Pancreas (tissue), 10 donors: ENCODE measurements around the gene SAYSD1. TPM values are rescaled to one million over a fixed set of nuclear protein-coding genes. Genes with fewer than 3 reads are reported as not detected.

Experiments used
- ATAC-seq, 4 donors: fragments of 200-7000 bp; cut with Tn5 transposase; one replicate each; pipeline versions ENCODE4 v1.8.0 to v1.9.1; 2020; ENCODE audit warnings: mild to moderate bottlenecking in 4 of 4, moderate library complexity in 4 of 4
- DNase-seq, 6 donors: peaks; one replicate each; pipeline ENCODE4 v3.0.0-alpha.2; 2020
- FAIRE-seq: peaks from 2 replicates; lab custom pipeline; 2012; peaks lifted over from hg19 to GRCh38; lab: Jason Lieb, UNC
- H3K27ac ChIP-seq, 4 donors: fragments of 200-600 bp; sonication (generic); 1 replicate in 3 of 4; 2 replicates in 1 of 4; pipeline versions ENCODE4 v1.5.0 to v1.8.0; 2020
- H3K27me3 ChIP-seq, 4 donors: fragments of 200-600 bp; one replicate each; pipeline ENCODE4 v1.8.0; 2021
- H3K36me3 ChIP-seq, 3 donors: fragments of 200-600 bp; sonication (generic) in 1 of 3; one replicate each; pipeline versions ENCODE4 v1.5.0 to v1.8.0; 2020 to 2021
- H3K4me1 ChIP-seq, 3 donors: fragments of 200-600 bp; one replicate each; pipeline ENCODE4 v1.8.0; 2021
- H3K4me3 ChIP-seq, 4 donors: fragments of 200-600 bp; sonication (generic) in 2 of 4; one replicate each; pipeline versions ENCODE4 v1.5.0 to v1.8.0; 2020 to 2021
- H3K9me3 ChIP-seq, 4 donors: fragments of 200-600 bp; one replicate each; pipeline ENCODE4 v1.8.0; 2021
- WGBS, 2 donors: extraction: QIAGEN DNeasy Blood & Tissue Kit; methylation state at CpG; one replicate each; pipeline ENCODE4 v1.1.7; 2013; 5-methylcytosine and 5-hydroxymethylcytosine counted together
- intact Hi-C, 3 donors: fragments of 100-400 bp; cut with DNase I; formaldehyde crosslinking; loops; one replicate each; pipeline versions ENCODE4 v1.11.1 to v1.14.2; 2022
- polyA plus RNA-seq, 2 donors: library from polyadenylated mRNA; stranded (reverse); fragments of 200-250 nt; gene quantifications; one replicate each; pipeline ENCODE4 v1.2.3, GENCODE V29; 2013
- total RNA-seq, 6 donors: library from RNA; stranded (reverse); fragmentation: NEBNext Ultra II Directional in 4 of 6; extraction: Animal tissue kit (Norgen Biotek cat#: 25700) in 4 of 6; gene quantifications; one replicate each; pipeline versions ENCODE4 v1.2.1 to v1.2.4, GENCODE V29; 2021 to 2023
- TF ChIP-seq, protein P1 (sequence below), 4 donors: fragments of 200-600 bp; sonication (generic) in 3 of 4; IDR thresholded peaks; one replicate each; pipeline versions ENCODE4 v1.5.0 to v1.8.0; 2021; ENCODE audit warnings: antibody characterized with exemption in 4 of 4
- donor health status: healthy with polysubstance abuse.
- donor health status: DM: no; HTN: no; CAD: no; lungs with moderate emphysema.
- donor health status: DM: no; HTN: no; CAD: no.
- donor health status: control.
- donor health status: control.
- donor health status: Bipolar disorder and iron deficiency.
- donor health status: DM: yes; HTN: yes; CAD: no.
- donor health status: DM: no; HTN: no; CAD: no.
- donor health status: DM: no; HTN: no; CAD: no.
- donor health status: DM: yes; HTN: yes; CAD: no.

The SAYSD1 gene
- total and polyA plus RNA-seq, 8 donors, result 5.8 to 12.4 (median 8.7) TPM

DNA sequence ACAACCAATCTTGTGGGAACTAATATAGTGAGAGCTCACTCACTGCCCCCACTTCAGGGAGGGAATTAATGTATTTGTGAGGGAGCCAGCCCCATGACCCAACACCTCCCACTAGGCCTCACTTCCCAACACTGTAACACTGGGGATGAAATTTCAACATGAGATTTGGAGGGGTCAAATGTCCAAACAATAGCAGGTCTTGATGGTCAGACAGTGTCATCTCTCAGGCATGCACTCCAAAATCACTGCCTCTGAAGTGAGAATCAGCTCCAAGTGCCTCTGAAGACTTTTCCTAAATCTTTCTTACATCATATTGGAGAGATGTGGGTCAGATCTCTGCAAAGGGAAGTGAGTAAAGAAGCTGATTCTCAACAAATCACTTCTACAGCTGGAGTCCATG is 13.8 kb upstream of the SAYSD1 start:
- Histone ChIP-seq H3K9me3 (no peaks in the 10 kb centered on the region), H3K27me3 (no peaks in the 10 kb centered on the region), H3K4me3 (no peak overlapping the region), H3K4me1 (no peaks in the 10 kb centered on the region), H3K27ac (no peak overlapping the region), H3K36me3 (no peaks in the 10 kb centered on the region)
- DNase-seq (no peak), FAIRE-seq (no peak), ATAC-seq (no peak)
- TF ChIP-seq, protein P1, sequence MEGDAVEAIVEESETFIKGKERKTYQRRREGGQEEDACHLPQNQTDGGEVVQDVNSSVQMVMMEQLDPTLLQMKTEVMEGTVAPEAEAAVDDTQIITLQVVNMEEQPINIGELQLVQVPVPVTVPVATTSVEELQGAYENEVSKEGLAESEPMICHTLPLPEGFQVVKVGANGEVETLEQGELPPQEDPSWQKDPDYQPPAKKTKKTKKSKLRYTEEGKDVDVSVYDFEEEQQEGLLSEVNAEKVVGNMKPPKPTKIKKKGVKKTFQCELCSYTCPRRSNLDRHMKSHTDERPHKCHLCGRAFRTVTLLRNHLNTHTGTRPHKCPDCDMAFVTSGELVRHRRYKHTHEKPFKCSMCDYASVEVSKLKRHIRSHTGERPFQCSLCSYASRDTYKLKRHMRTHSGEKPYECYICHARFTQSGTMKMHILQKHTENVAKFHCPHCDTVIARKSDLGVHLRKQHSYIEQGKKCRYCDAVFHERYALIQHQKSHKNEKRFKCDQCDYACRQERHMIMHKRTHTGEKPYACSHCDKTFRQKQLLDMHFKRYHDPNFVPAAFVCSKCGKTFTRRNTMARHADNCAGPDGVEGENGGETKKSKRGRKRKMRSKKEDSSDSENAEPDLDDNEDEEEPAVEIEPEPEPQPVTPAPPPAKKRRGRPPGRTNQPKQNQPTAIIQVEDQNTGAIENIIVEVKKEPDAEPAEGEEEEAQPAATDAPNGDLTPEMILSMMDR (IDR thresholded peaks at IDR 0.05), result no peak
- intact Hi-C loops, result no loop called here

DNA sequence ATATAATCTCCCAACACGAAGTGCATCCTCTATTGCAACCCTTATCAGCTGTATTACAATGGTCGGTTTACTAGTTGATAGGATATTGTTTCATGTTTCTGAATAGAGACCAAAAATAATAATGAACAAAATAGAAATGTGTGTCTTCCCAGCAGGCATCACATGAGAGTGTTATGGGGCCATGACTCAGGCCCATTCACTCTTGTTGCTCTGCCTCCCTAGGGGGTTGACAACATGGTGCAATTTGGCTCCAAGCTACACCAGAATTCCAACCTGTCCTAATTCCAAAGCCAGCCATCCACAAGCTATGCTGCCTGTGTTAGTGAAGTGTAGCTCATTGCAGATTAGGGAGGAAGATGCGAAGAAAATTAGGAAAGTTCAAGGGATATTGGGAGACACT is 13.1 kb upstream of the SAYSD1 start:
- Histone ChIP-seq H3K27me3 (no peaks in the 10 kb centered on the region), H3K9me3 (no peaks in the 10 kb centered on the region), H3K4me3 (no peak overlapping the region), H3K27ac (no peak overlapping the region), H3K36me3 (no peaks in the 10 kb centered on the region), H3K4me1 (no peaks in the 10 kb centered on the region)
- no peak for DNase-seq
- TF ChIP-seq, protein P1 (IDR thresholded peaks at IDR 0.05), result no peak
- WGBS, 2 donors, result 74 to 80% methylated on average over 3 of the region's 3 CpGs
- ATAC-seq, result peak in 1 of 4 donors; percentile 56
- intact Hi-C loops, result no loop called here
- FAIRE-seq, result no peak

DNA sequence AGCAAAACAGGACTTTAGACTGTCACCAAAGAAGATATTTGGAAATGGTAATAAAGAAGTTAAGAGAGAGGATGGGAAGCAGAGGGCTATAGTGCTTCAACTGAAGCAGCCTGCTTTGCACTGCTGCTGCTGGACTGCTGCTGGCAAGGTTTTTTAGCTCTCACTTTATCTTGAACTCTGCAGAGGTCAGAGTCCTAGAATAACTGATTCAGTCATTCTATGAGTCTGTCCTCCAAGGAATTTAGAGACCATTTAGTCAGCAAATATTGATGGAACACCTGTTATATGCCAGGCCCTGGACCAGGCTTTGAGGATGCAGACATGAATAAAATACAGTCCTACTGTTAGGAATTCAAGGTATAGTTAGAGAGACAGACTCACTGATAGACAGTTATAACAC is 9.1 kb upstream of the SAYSD1 start:
- no peak overlapping the region for H3K27ac ChIP-seq
- H3K36me3 ChIP-seq, result no peaks in the 10 kb centered on the region
- H3K4me1 ChIP-seq, result no peaks in the 10 kb centered on the region
- H3K27me3 ChIP-seq, result no peaks in the 10 kb centered on the region
- DNase-seq (no peak), ATAC-seq (no peak), FAIRE-seq (no peak)
- TF ChIP-seq, protein P1 (IDR thresholded peaks at IDR 0.05), result no peak
- no peak overlapping the region for H3K4me3 ChIP-seq
- no peaks in the 10 kb centered on the region for H3K9me3 ChIP-seq
- intact Hi-C loops, result no loop called here

DNA sequence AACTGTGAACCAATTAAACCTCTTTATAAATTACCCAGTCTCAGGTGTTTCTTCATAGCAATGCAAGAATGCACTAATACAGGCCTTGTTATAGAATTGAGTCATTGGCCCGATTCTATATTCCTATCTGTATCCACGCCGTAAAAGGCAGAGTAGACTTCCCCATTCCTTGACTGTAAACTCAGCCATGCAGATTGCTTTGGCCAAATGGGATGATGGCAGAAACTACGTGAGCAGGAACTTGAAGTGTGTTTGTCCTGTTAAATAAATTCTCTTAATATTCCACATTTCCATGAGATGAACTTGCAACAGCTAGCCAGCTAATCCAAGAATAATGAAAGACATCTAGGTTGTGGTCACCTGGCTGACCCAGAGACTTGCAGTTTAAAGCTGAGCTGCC is 3.9 kb upstream of the SAYSD1 start:
- Histone ChIP-seq H3K4me3 (no peak overlapping the region), H3K4me1 (peaks cover 0 to 3% (median 2%) of the 10 kb centered on the region in 3 donors), H3K27me3 (no peaks in the 10 kb centered on the region), H3K36me3 (no peaks in the 10 kb centered on the region), H3K9me3 (no peaks in the 10 kb centered on the region), H3K27ac (no peak overlapping the region)
- FAIRE-seq (no peak), DNase-seq (no peak), ATAC-seq (no peak)
- intact Hi-C loops, result no loop called here
- TF ChIP-seq, protein P1 (IDR thresholded peaks at IDR 0.05), result no peak
- WGBS, 2 donors, result 91 to 92% methylated on average over 4 of the region's 4 CpGs

DNA sequence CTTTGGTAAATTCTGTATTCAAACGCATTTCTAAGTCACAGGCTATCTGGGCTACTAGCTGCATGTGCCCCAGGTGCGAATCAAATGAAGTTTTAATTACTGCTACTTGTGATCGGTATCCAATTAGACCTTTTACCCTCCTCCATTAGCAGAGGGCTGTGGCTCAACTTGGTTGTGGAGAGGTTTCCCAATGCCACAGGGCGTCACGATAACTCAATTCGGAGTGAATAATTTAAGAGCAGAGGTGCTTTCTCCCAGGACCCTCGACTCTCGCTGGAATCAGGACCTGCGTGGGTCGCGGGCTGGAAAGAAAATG is 640 bp downstream of the SAYSD1 start:
- H3K4me3 ChIP-seq, result peak overlapping the region; percentile 58 to 75 (median 64)
- TF ChIP-seq, protein P1 (IDR thresholded peaks at IDR 0.05), result no peak
- FAIRE-seq (no peak), ATAC-seq (peak; percentile 30 to 48 (median 38)), DNase-seq (no peak)
- H3K36me3 ChIP-seq, result peaks cover 0 to 3% (median 3%) of the 10 kb centered on the region in 3 donors
- peak overlapping the region; percentile 93 to 98 (median 96) for H3K27ac ChIP-seq
- WGBS, 2 donors, result 0 to 1% methylated on average over 11 of the region's 11 CpGs
- peaks cover 6 to 11% (median 6%) of the 10 kb centered on the region in 3 donors for H3K4me1 ChIP-seq
- intact Hi-C loops, result no loop called here
- H3K27me3 ChIP-seq, result no peaks in the 10 kb centered on the region
- no peaks in the 10 kb centered on the region for H3K9me3 ChIP-seq
